ENCODE measurements around the gene ZIM2. TPM values are rescaled to one million over a fixed set of nuclear protein-coding genes. Genes with fewer than 3 reads are reported as not detected.

Gene ZIM2
- total RNA-seq, 1 experiment from 2014 or later: not detected

GRCh38 chr19:56765137-56765536, 75.4 kb downstream of the ZIM2 start (continued):
- TF ChIP-seq TCF7L2 (IDR thresholded peaks at IDR 0.05; ENCODE audit: borderline replicate concordance, extremely low read depth, insufficient read depth, insufficient read length) (no peak), POLR2AphosphoS5 (IDR thresholded peaks at IDR 0.05; ENCODE audit: low read depth, low read length) (no peak), CBX3 (IDR thresholded peaks at IDR 0.05; ENCODE audit: low read depth) (no peak), RAD21 (IDR thresholded peaks at IDR 0.05; ENCODE audit: low read depth) (no peak), SIN3A (IDR thresholded peaks at IDR 0.05; ENCODE audit: low read depth) (no peak), ZBTB33 (IDR thresholded peaks at IDR 0.05; ENCODE audit: extremely low read depth, insufficient replicate concordance, low read length) (no peak)

- H2AFZ ChIP-seq (ENCODE audit: low read depth, low read length, poor library complexity, severe bottlenecking): no peak overlapping the region
- H3K4me2 ChIP-seq (ENCODE audit: low read length): no peak overlapping the region
- no peak for TF ChIP-seq ELF1 (IDR thresholded peaks at IDR 0.05; ENCODE audit: borderline replicate concordance, low read depth)
- no peak for TF ChIP-seq CEBPB (IDR thresholded peaks at IDR 0.05; ENCODE audit: low read depth)
- TF ChIP-seq CTCF (IDR thresholded peaks at IDR 0.05 in 2 of 3, conservative IDR thresholded peaks at IDR 0.05 in 1 of 3; ENCODE audit: borderline replicate concordance in 1 of 3, insufficient read depth in 1 of 3, low read depth in 2 of 3, low read length in 2 of 3): peak in 2 of 3 experiments; percentile 9 to 15; a peak in 1 of 6 replicates
- H3K4me3 ChIP-seq (replicated peaks in 1 of 2; ENCODE audit: low read depth in 1 of 2, low read length in 2 of 2): no peak overlapping the region
- H3K9ac ChIP-seq (ENCODE audit: low read length): no peak overlapping the region
- H3K36me3 ChIP-seq (ENCODE audit: control insufficient read depth in 1 of 2, insufficient read depth in 2 of 2, low read length in 2 of 2): no peaks in the 10 kb centered on the region
- ChIA-PET POLR2A (no interaction called here), CTCF (no interaction called here), RAD21 (ENCODE audit: low non-redundant PET in 1 of 2, low total read pairs in 2 of 2, uncharacterized antibody in 2 of 2, unreplicated experiment in 2 of 2) (no interaction called here)
- intact Hi-C loops (cut with micrococcal nuclease): no loop called here
- BruUV-seq (replicated peaks): no TSS peak
- ATAC-seq (no peak), DNase-seq (ENCODE audit: low read depth, low spot score) (no peak)
- H3K27me3 ChIP-seq (ENCODE audit: insufficient read depth, low read length): no peaks in the 10 kb centered on the region
- H3K9me3 ChIP-seq (ENCODE audit: control insufficient read depth in 1 of 2, insufficient read depth in 1 of 2, low read depth in 1 of 2, low read length in 2 of 2): peaks cover 7 to 30% of the 10 kb centered on the region in 2 experiments; a peak in 2 of 4 replicates
- no peaks in the 10 kb centered on the region for H3K9me2 ChIP-seq (ENCODE audit: insufficient read depth)
- no peak overlapping the region for H3K27ac ChIP-seq (ENCODE audit: low read depth, low read length)
- H4K20me1 ChIP-seq (ENCODE audit: insufficient read depth): no peaks in the 10 kb centered on the region
- no peaks in the 10 kb centered on the region for H3K4me1 ChIP-seq (ENCODE audit: control insufficient read depth in 1 of 2, insufficient read depth in 2 of 2, low read length in 2 of 2)
- H3K79me2 ChIP-seq (ENCODE audit: insufficient read depth, low read length): no peaks in the 10 kb centered on the region
Measured at GRCh38 chr19:56764196-56764695, 76.3 kb downstream of the ZIM2 start.
